SK-N-SH treated with all-trans-retinoic acid at 6 μM for 48 hours (cell line): Measurements from ENCODE around the gene NPR3.

Source experiments
- ARNTL ChIP-seq: fragments of 450-650 bp; formaldehyde crosslinking; IDR thresholded peaks from 2 replicates; pipeline ENCODE4 v1.5.0; 2020; ENCODE audit warnings: low read depth, mild to moderate bottlenecking, moderate library complexity, borderline replicate concordance
- TSHZ2 ChIP-seq: fragments of 250-450 bp; sonication (Bioruptor Pico); IDR thresholded peaks from 2 replicates; pipeline ENCODE4 v1.5.0; 2020; ENCODE audit warnings: mild to moderate bottlenecking, moderate library complexity

- TF ChIP-seq ARNTL (no peak), TSHZ2 (CRISPR knock-in tag) (no peak)
Measured at GRCh38 chr5:32777733-32778132, 66.6 kb downstream of the NPR3 start.
